BJ (cell line): ENCODE measurements around the gene L3MBTL4. TPM values are rescaled to one million over a fixed set of nuclear protein-coding genes. Genes with fewer than 3 reads are reported as not detected.

ENCODE experiments used
- CTCF ChIA-PET: fragments of 350-600 bp; formaldehyde crosslinking; extraction: SDS; loops from one replicate; lab custom pipeline; 2021; ENCODE audit warnings: antibody characterized with exemption, inconsistent platforms; lab: Yijun Ruan, JAX
- POLR2A ChIA-PET: fragments of 300-600 bp; sonication (Branson Sonifier 250); formaldehyde crosslinking; extraction: SDS; loops from one replicate; lab custom pipeline; 2021; ENCODE audit warnings: antibody characterized with exemption; lab: Charles Lee
- DNase-seq: peaks from one replicate; pipeline ENCODE4 v3.0.0-alpha.2; 2011; ENCODE audit warnings: low read depth
- H3K27me3 ChIP-seq: 2 replicates; pipeline ENCODE4 v1.6.0; 2011; ENCODE audit warnings: low read length; ENCODE audit not compliant: control insufficient read depth, insufficient read depth
- H3K36me3 ChIP-seq: 2 replicates; pipeline ENCODE4 v1.5.1; 2011; ENCODE audit warnings: low read length; ENCODE audit not compliant: control insufficient read depth, insufficient read depth
- H3K4me3 ChIP-seq: 2 replicates; pipeline ENCODE4 v1.5.1; 2011; ENCODE audit warnings: low read depth, mild to moderate bottlenecking, control low read depth, low read length
- polyA plus RNA-seq: library from polyadenylated mRNA; depleted of rRNA; stranded (reverse); fragments of >200 nt; gene quantifications from 2 replicates; pipeline ENCODE4 v1.2.3, GENCODE V29; 2011
- TF ChIP-seq, protein P1 (sequence below): IDR thresholded peaks from 2 replicates; pipeline ENCODE4 v1.5.1; 2011; ENCODE audit warnings: low read depth, mild to moderate bottlenecking, control low read depth, inconsistent platforms, low read length, moderate library complexity; ENCODE audit not compliant: insufficient read depth

L3MBTL4 gene
- polyA plus RNA-seq, 1 experiment = not detected

GRCh38 chr18:6355789-6356589, 58.7 kb downstream of the L3MBTL4 start:
- TF ChIP-seq, protein P1, sequence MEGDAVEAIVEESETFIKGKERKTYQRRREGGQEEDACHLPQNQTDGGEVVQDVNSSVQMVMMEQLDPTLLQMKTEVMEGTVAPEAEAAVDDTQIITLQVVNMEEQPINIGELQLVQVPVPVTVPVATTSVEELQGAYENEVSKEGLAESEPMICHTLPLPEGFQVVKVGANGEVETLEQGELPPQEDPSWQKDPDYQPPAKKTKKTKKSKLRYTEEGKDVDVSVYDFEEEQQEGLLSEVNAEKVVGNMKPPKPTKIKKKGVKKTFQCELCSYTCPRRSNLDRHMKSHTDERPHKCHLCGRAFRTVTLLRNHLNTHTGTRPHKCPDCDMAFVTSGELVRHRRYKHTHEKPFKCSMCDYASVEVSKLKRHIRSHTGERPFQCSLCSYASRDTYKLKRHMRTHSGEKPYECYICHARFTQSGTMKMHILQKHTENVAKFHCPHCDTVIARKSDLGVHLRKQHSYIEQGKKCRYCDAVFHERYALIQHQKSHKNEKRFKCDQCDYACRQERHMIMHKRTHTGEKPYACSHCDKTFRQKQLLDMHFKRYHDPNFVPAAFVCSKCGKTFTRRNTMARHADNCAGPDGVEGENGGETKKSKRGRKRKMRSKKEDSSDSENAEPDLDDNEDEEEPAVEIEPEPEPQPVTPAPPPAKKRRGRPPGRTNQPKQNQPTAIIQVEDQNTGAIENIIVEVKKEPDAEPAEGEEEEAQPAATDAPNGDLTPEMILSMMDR = no peak
- ChIA-PET POLR2A (no interaction called here), CTCF (no interaction called here)
- no peak for DNase-seq
- no peaks in the 10 kb centered on the region for H3K36me3 ChIP-seq
- H3K4me3 ChIP-seq = no peak overlapping the region
- no peaks in the 10 kb centered on the region for H3K27me3 ChIP-seq

- H3K36me3 ChIP-seq = no peaks in the 10 kb centered on the region
- no peak for DNase-seq
- TF ChIP-seq, protein P1 = no peak
- POLR2A ChIA-PET = no interaction called here
- no peak overlapping the region for H3K4me3 ChIP-seq
- H3K27me3 ChIP-seq = no peaks in the 10 kb centered on the region
- CTCF ChIA-PET = no interaction called here
Observed at GRCh38 chr18:6352275-6352674, 62.4 kb downstream of the L3MBTL4 start.

GRCh38 chr18:6342990-6343389, 71.7 kb downstream of the L3MBTL4 start:
- ChIA-PET POLR2A (no interaction called here), CTCF (no interaction called here)
- Histone ChIP-seq H3K36me3 (no peaks in the 10 kb centered on the region), H3K27me3 (no peaks in the 10 kb centered on the region), H3K4me3 (no peak overlapping the region)
- TF ChIP-seq, protein P1 = no peak
- DNase-seq = no peak

- TF ChIP-seq, protein P1 = no peak
- H3K27me3 ChIP-seq = no peaks in the 10 kb centered on the region
- CTCF ChIA-PET = no interaction called here
- POLR2A ChIA-PET = no interaction called here
- H3K4me3 ChIP-seq = no peak overlapping the region
- H3K36me3 ChIP-seq = no peaks in the 10 kb centered on the region
- no peak for DNase-seq
Observed at GRCh38 chr18:6341709-6342108, 73.0 kb downstream of the L3MBTL4 start.

GRCh38 chr18:6341303-6341702, 73.4 kb downstream of the L3MBTL4 start:
- Histone ChIP-seq H3K36me3 (no peaks in the 10 kb centered on the region), H3K27me3 (no peaks in the 10 kb centered on the region), H3K4me3 (no peak overlapping the region)
- POLR2A ChIA-PET = no interaction called here
- TF ChIP-seq, protein P1 = no peak
- DNase-seq = no peak
- CTCF ChIA-PET = no interaction called here
